Right kidney (tissue), 9 donors: Measurements from ENCODE around the gene RERGL.
"Not testable (repeated sequence)": the region's sequence is repeated elsewhere in the genome, so short reads cannot be mapped to it uniquely, and the experiment has no call there.

Experiments used
- DNase-seq: peaks from one replicate; pipeline ENCODE4 v3.0.0-alpha.2; 2016
- long read RNA-seq, 8 donors: transcript quantifications; one replicate each; lab custom pipeline, GENCODE V29; 2026

Gene RERGL
- long read RNA-seq, donor 1, partial matches to known transcripts = 0 of 4 reads
- long read RNA-seq, donor 1, other reads (novel, unspliced or antisense) = 0 of 4 reads
- long read RNA-seq, donor 2 = 0 reads
- long read RNA-seq, donor 3 = 0 reads
- long read RNA-seq, donor 4, partial matches to known transcripts = 0 of 1 reads
- long read RNA-seq, donor 4, other reads (novel, unspliced or antisense) = 0 of 1 reads
- long read RNA-seq, donor 5, partial matches to known transcripts = 0 of 1 reads
- long read RNA-seq, donor 5, other reads (novel, unspliced or antisense) = 0 of 1 reads
- long read RNA-seq, donor 6, partial matches to known transcripts = 0 of 3 reads
- long read RNA-seq, donor 6, other reads (novel, unspliced or antisense) = 0 of 3 reads
- long read RNA-seq, donor 7, partial matches to known transcripts = 5 of 8 reads
- long read RNA-seq, donor 7, other reads (novel, unspliced or antisense) = 0 of 8 reads
- long read RNA-seq, donor 8, partial matches to known transcripts = 0 of 2 reads
- long read RNA-seq, donor 8, other reads (novel, unspliced or antisense) = 0 of 2 reads

GRCh38 chr12:18090093-18090492 is at the start of gene RERGL:
TSS of gene RERGL (minus strand) at chr12:18090193. CDS start at chr12:18090140, 53 bp downstream.
- no peak for DNase-seq

GRCh38 chr12:18139254-18139653 is 49.3 kb upstream of the RERGL start:
- DNase-seq = no peak

GRCh38 chr12:18135509-18135908 is 45.5 kb upstream of the RERGL start:
- no peak for DNase-seq

- DNase-seq = no peak
These were observed 45.1 kb upstream of the RERGL start for GRCh38 chr12:18135086-18135485.

- DNase-seq = no peak
These were observed 40.9 kb upstream of the RERGL start for GRCh38 chr12:18130851-18131250.

GRCh38 chr12:18123707-18124106 is 33.7 kb upstream of the RERGL start:
- no peak for DNase-seq

- no peak for DNase-seq
These were observed 30.9 kb upstream of the RERGL start for GRCh38 chr12:18120899-18121298.

GRCh38 chr12:18108611-18109010 is 18.6 kb upstream of the RERGL start:
- DNase-seq = no peak

- no peak for DNase-seq
These were observed 13.6 kb upstream of the RERGL start for GRCh38 chr12:18103624-18104023.

- no peak for DNase-seq
These were observed 11.1 kb upstream of the RERGL start for GRCh38 chr12:18101043-18101442.

- DNase-seq = no peak
These were observed 5.9 kb downstream of the RERGL start for GRCh38 chr12:18084080-18084479.

- no peak for DNase-seq
These were observed 10.3 kb downstream of the RERGL start for GRCh38 chr12:18079541-18080246.

GRCh38 chr12:18074001-18074400 is 16.0 kb downstream of the RERGL start:
- no peak for DNase-seq

GRCh38 chr12:18072723-18073122 is 17.3 kb downstream of the RERGL start:
- DNase-seq = no peak

GRCh38 chr12:18071336-18071735 is 18.7 kb downstream of the RERGL start:
- no peak for DNase-seq

- no peak for DNase-seq
These were observed 21.6 kb downstream of the RERGL start for GRCh38 chr12:18068355-18068754.

GRCh38 chr12:18066666-18067065 is 23.3 kb downstream of the RERGL start:
- no peak for DNase-seq

GRCh38 chr12:18062867-18063266 is 27.1 kb downstream of the RERGL start:
- DNase-seq = not testable (repeated sequence)

GRCh38 chr12:18057051-18057450 is 32.9 kb downstream of the RERGL start:
- no peak for DNase-seq

GRCh38 chr12:18054925-18055619 is 34.9 kb downstream of the RERGL start:
- no peak for DNase-seq

GRCh38 chr12:18045446-18045992 is 44.5 kb downstream of the RERGL start:
- DNase-seq = no peak

- not testable (repeated sequence) for DNase-seq
These were observed 49.8 kb downstream of the RERGL start for GRCh38 chr12:18040060-18040742.
